ENCODE results near the gene CDC37.

CDC37 gene

DNA sequence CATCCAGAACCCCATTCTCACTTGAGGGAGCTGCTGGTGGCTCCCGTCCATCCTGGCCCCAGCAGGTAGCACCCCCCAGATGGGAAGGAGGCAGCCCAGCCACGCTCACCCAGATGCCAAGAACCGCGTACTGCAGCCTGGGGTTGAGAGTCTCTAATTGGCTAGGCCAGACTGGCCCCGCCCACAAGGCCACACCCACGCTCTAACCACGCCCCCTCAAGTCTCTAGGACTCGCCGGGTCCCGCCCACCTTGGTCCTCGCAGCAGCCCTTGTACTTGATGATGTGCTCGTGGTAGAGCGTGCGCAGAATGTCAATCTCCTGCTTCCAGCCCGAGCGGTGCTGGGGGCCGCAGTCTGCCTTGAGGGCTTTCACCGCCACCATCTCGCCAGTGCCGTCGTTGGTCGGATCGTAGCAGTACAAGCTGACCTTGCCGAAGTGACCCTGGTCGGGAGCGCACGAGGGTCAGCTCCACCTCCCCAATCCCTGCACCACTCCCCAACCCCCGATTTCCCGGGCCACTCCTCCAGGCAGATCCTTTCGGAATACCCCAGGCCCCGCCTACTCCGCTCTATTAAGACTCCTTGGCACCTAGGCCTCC, 49.5 kb downstream of the CDC37 start:
- no peak for DNase-seq (ENCODE audit: low spot score)

DNA sequence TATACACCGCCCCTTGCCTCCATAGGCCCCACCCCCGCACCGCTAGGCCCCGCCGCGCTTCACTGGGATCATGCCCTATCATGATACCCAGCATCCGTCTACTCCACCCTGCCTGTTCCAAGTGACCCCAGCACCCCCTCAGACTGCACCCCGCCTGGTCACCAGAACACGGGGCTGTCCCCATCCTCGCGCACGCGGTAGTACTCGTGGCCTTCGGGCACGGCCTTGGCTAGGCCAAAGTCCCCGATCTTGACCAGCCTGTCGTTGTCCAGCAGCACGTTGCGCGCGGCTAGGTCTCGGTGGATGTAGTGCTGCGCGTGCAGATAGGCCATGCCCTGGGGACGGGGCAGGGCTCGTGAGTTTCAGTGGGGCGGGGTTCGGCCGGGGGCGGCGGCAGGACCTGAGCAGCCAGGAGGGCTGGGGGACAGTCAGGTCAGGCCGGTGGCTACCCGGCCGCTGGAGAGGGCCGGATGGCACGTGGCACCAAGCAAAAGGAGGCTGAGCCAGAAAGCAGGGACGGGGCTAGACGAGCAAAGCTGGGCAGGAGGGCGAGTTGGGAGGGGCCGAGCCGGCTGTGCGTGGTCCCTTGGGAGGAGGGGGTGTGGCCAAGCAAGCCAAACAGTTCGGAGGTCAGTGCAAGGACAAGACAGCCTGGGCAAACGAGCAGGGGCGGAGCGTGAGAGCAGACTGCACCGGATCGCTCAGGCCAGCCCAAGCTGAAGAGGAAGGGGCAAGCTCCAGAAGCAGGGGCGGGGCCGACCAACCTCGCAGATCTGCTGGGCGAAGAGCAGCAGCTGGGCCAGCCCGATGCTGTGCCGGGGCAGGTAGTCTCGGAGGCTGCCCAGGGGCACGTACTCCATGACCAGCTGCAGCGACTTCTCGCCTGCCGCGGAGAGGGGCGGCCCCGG, 50.3 kb downstream of the CDC37 start:
- DNase-seq (ENCODE audit: low spot score): no peak

DNA sequence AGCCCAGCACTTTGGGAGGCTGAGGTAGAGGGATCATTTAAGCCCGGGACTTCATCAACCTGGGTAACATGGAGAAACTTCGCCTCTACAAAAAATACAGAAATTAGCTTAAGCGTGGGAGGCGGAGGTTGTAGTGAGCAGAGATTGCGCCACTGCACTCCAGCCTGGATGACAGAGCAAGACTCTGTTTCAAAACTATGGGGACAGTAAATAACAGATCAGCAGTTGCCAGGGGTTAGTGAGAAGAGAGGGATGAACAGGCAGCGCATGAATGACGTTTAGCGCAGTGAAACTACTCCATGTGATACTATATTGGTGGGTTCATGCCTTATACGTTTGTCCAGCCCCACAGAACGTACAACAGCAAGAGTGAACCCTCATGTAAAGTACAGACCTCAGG, 56.8 kb downstream of the CDC37 start:
- DNase-seq (ENCODE audit: low spot score): no peak

DNA sequence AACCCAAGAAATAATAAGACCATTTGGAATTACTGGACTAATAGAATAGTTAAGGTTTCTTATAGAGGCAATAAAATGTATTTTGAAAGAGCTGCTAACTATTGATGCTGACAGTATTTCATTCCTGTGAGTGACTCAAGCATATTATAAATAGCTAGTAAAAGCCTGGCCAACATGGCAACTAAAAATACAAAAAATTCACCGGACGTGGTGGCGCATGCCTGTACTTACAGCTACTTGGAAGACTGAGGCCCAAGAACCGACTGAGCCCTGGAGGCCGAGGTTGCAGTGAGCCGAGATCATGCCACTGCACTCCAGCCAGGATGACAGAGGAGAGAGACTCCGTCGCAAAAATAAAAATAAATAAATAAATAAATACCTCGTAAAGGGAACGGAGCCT, 58.6 kb downstream of the CDC37 start:
- no peak for DNase-seq (ENCODE audit: low spot score)

DNA sequence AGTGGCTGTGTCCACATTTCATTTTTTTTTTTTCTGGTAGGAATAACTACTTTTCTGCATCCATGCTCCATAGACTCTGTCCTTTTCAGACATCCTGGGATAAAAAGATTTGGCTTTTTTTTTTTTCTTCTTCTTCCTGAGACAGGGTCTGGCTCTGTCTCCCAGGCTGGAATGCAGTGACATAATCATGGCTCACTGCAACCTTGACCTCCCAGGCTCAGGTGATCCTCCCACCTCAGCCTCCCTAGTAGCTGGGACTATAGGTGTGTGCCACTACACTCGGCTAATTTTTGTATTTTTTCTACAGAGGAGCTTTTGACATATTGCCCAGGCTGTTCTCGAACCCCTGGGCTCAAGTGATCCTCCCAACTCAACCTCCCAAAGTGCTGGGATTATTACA, 59.8 kb downstream of the CDC37 start:
- no peak for DNase-seq (ENCODE audit: low spot score)
